ENCODE measurements around the gene NAGLU. TPM values are rescaled to one million over a fixed set of nuclear protein-coding genes. Genes with fewer than 3 reads are reported as not detected.

NAGLU gene
- total and polyA plus RNA-seq, 10 of the 15 experiments (the other 5 are each of a cell fraction or from before 2014, with no cell fraction given): 0.23 to 27.5 (median 8.9) TPM

- TF ChIP-seq TARDBP (IDR thresholded peaks at IDR 0.05; ENCODE audit: borderline replicate concordance): no peak
- no peak for TF ChIP-seq IKZF2 (IDR thresholded peaks at IDR 0.05)
- TF ChIP-seq ELK1 (IDR thresholded peaks at IDR 0.05; ENCODE audit: low read depth, low read length): no peak
- no peak for TF ChIP-seq DPF2 (IDR thresholded peaks at IDR 0.05)
- TF ChIP-seq IKZF1 (conservative IDR thresholded peaks at IDR 0.05): 0 out of 2 replicates have a peak, but pooled peaks have one; percentile 14
- TF ChIP-seq BHLHE40 (IDR thresholded peaks at IDR 0.05; ENCODE audit: borderline replicate concordance in 1 of 2, low read depth in 2 of 2, low read length in 1 of 2): peak; percentile 21 to 40; a peak in 1 of 4 replicates
- no peak for TF ChIP-seq FOXM1 (IDR thresholded peaks at IDR 0.05; ENCODE audit: low read depth, low read length)
Observed at GRCh38 chr17:42517516-42517915, 18.5 kb upstream of the NAGLU start (continued).

DNA sequence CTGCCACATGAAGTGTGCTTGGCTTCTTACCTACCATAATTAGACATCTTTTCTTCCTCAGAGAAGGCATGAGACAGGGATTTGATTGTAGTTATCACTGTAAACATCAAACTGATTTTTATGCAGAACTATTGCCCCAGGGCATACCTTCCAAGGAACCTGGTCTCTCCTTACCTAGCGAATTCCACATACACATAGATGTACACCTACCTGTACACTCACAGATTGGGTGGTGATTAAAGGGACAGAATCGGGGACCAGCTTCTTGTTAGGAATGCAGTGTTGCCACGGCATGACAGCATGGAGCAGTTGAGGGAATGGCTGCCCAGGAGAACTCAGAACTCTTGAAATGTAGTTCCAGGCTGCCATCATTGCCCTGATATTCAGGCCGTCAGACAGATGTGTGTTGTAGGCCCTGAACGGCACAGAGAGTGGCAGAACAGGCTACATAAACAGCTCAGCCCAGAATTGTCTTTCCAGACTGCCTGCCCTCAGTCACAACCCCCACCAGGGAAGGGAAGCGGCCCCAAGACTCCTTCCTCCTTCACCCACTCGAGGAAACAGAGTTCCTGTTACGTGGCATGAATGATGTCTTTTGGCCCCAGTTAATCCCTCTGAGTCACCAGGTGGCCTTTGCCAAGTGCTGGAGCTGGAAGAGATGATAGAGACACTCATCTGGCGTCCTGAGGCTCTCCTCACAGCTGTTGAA, 17.8 kb upstream of the NAGLU start:
- Histone ChIP-seq H3K79me2 (ENCODE audit: control insufficient read depth, insufficient read depth, low read length) (no peaks in the 10 kb centered on the region), H3K27ac (ENCODE audit: control insufficient read depth, insufficient read depth) (no peak overlapping the region), H3K9ac (ENCODE audit: control insufficient read depth, insufficient read depth, low read length) (no peak overlapping the region), H3K36me3 (ENCODE audit: control insufficient read depth in 2 of 2, insufficient read depth in 2 of 2, low read length in 1 of 2) (peaks cover 4 to 11% of the 10 kb centered on the region in 2 experiments; a peak in 3 of 4 replicates), H2AFZ (ENCODE audit: control insufficient read depth, low read depth, low read length) (no peak overlapping the region), H3K9me3 (replicated peaks; ENCODE audit: control insufficient read depth, insufficient read depth, low read length) (no peaks in the 10 kb centered on the region), H3K4me1 (ENCODE audit: control insufficient read depth, insufficient read depth, low read length) (no peaks in the 10 kb centered on the region), H3K4me2 (ENCODE audit: control insufficient read depth, insufficient read depth) (no peak overlapping the region), H3K4me3 (no peak overlapping the region), H4K20me1 (ENCODE audit: control insufficient read depth, insufficient read depth) (no peaks in the 10 kb centered on the region; the same call in 1 of the 2 replicates), H3K27me3 (replicated peaks in 1 of 2; ENCODE audit: control insufficient read depth in 2 of 2, insufficient read depth in 2 of 2, low read length in 1 of 2) (no peaks in the 10 kb centered on the region)
- ChIA-PET SMC1A (ENCODE audit: uncharacterized antibody, unreplicated experiment) (interaction anchor here (0.5 to 2.9 kb wide), 16 partner anchors 9 to 1837 kb away, joined by 3 to 8 read pairs (median 4); no protein-coding TSS in a partner anchor), CTCF (interaction anchor here (0.6 to 10.4 kb wide), 29 partner anchors 8 to 206 kb away, joined by 3 to 120 read pairs (median 3); no protein-coding TSS in a partner anchor), POLR2A (interaction anchor here (0.5 to 0.6 kb wide), 2 partner anchors 94 to 198 kb away, joined by 3 to 4 read pairs; no protein-coding TSS in a partner anchor), RAD21 (ENCODE audit: unreplicated experiment) (interaction anchor here (0.6 to 1.3 kb wide), 9 partner anchors 8 to 115 kb away, joined by 3 to 7 read pairs (median 3); no protein-coding TSS in a partner anchor)
- ATAC-seq (no peak), DNase-seq (ENCODE audit: low read depth, low spot score) (no peak), FAIRE-seq (no peak)
- intact Hi-C loops (cut with micrococcal nuclease; ENCODE audit: unreplicated experiment) (loop anchor here (5.0 kb wide), 1 partner anchor 111 kb away; no protein-coding TSS in a partner anchor), in situ Hi-C loops (cut with MboI) (no loop called here)
- BruUV-seq (replicated peaks): TSS peak; percentile 18
- 71% methylated on average over 9 of the region's 9 CpGs for WGBS (ENCODE audit: insufficient coverage, insufficient replicate concordance, low lambda C conversion rate, missing lambda C conversion rate)
- TF ChIP-seq ZSCAN29 (IDR thresholded peaks at IDR 0.05) (no peak), HCFC1 (IDR thresholded peaks at IDR 0.05; ENCODE audit: low read length) (no peak), SREBF2 (IDR thresholded peaks at IDR 0.05; ENCODE audit: low read length) (no peak), E2F8 (IDR thresholded peaks at IDR 0.05; ENCODE audit: low read depth, partially characterized antibody) (no peak), TARDBP (IDR thresholded peaks at IDR 0.05; ENCODE audit: borderline replicate concordance) (no peak), SMARCA5 (IDR thresholded peaks at IDR 0.05) (no peak), EGR1 (IDR thresholded peaks at IDR 0.05; ENCODE audit: borderline replicate concordance in 1 of 2, low read depth in 2 of 2, low read length in 2 of 2) (no peak), CREM (IDR thresholded peaks at IDR 0.05; ENCODE audit: low read depth) (no peak)
- TF ChIP-seq, protein P1, sequence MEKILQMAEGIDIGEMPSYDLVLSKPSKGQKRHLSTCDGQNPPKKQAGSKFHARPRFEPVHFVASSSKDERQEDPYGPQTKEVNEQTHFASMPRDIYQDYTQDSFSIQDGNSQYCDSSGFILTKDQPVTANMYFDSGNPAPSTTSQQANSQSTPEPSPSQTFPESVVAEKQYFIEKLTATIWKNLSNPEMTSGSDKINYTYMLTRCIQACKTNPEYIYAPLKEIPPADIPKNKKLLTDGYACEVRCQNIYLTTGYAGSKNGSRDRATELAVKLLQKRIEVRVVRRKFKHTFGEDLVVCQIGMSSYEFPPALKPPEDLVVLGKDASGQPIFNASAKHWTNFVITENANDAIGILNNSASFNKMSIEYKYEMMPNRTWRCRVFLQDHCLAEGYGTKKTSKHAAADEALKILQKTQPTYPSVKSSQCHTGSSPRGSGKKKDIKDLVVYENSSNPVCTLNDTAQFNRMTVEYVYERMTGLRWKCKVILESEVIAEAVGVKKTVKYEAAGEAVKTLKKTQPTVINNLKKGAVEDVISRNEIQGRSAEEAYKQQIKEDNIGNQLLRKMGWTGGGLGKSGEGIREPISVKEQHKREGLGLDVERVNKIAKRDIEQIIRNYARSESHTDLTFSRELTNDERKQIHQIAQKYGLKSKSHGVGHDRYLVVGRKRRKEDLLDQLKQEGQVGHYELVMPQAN (conservative IDR thresholded peaks at IDR 0.05): no peak

Measured in GM12878 (cell line).